IMR-90 (cell line): ENCODE measurements around the gene CACNA2D3. TPM values are rescaled to one million over a fixed set of nuclear protein-coding genes. Genes with fewer than 3 reads are reported as not detected.

Experiments used
- ATAC-seq: fragments of 200-7000 bp; cut with Tn5 transposase; 2 replicates; pipeline ENCODE4 v1.9.1; 2020; ENCODE audit warnings: low read depth, mild to moderate bottlenecking, moderate library complexity
- BruUV-seq: library from RNA; stranded (reverse); fragments of 400-500 nt; replicated peaks from 2 replicates; lab custom pipeline; 2021; lab: Mats Ljungman, UMichigan
- CTCF ChIA-PET: fragments of 300-600 bp; formaldehyde crosslinking; extraction: SDS; loops from one replicate; lab custom pipeline; 2021; ENCODE audit warnings: antibody characterized with exemption; lab: Yijun Ruan, JAX
- POLR2A ChIA-PET: fragments of 300-600 bp; sonication (Branson Sonifier 250); formaldehyde crosslinking; loops from one replicate; lab custom pipeline; 2022; ENCODE audit warnings: antibody characterized with exemption; ENCODE audit not compliant: unreplicated experiment; lab: Charles Lee
- DNase-seq: peaks from one replicate; pipeline ENCODE4 v3.0.0; 2013
- H2AFZ ChIP-seq: replicated peaks from 2 replicates; pipeline ENCODE3; 2013; ENCODE audit warnings: low read length, mild to moderate bottlenecking; ENCODE audit not compliant: poor library complexity
- H2AK5ac ChIP-seq: 2 replicates; pipeline ENCODE4 v1.6.1; 2013; ENCODE audit warnings: low read depth, low read length, inconsistent platforms
- H2AK9ac ChIP-seq: replicated peaks from 2 replicates; pipeline ENCODE3; 2013; ENCODE audit warnings: mild to moderate bottlenecking, low read depth, low read length, moderate library complexity; ENCODE audit not compliant: poor library complexity
- H2BK120ac ChIP-seq: 2 replicates; pipeline ENCODE4 v1.6.1; 2013; ENCODE audit warnings: low read depth, low read length, inconsistent platforms
- H2BK15ac ChIP-seq: 3 replicates; pipeline ENCODE4 v1.6.1; 2013; ENCODE audit warnings: low read depth, low read length, inconsistent platforms
- H2BK20ac ChIP-seq: 2 replicates; pipeline ENCODE4 v1.6.1; 2013; ENCODE audit warnings: low read depth, mild to moderate bottlenecking, inconsistent platforms, low read length, moderate library complexity
- H2BK5ac ChIP-seq: 2 replicates; pipeline ENCODE4 v1.6.1; 2013; ENCODE audit warnings: mild to moderate bottlenecking, low read depth, low read length, inconsistent platforms; ENCODE audit not compliant: poor library complexity, severe bottlenecking
- H3K14ac ChIP-seq: replicated peaks from 2 replicates; pipeline ENCODE4 v1.6.1; 2013; ENCODE audit warnings: low read depth, low read length, inconsistent platforms
- H3K18ac ChIP-seq: 2 replicates; pipeline ENCODE4 v1.6.1; 2013; ENCODE audit warnings: low read depth, low read length, control low read depth
- H3K23ac ChIP-seq: 2 replicates; pipeline ENCODE4 v1.6.1; 2013; ENCODE audit warnings: low read depth, low read length, inconsistent platforms
- H3K27ac ChIP-seq: 2 replicates; pipeline ENCODE4 v1.5.1; 2013; ENCODE audit warnings: mild to moderate bottlenecking, control low read depth, low read length; ENCODE audit not compliant: insufficient read depth
- H3K27me3 ChIP-seq: 2 replicates; pipeline ENCODE4 v1.6.1; 2013; ENCODE audit warnings: low read length; ENCODE audit not compliant: control insufficient read depth, insufficient read depth
- H3K36me3 ChIP-seq: 2 replicates; pipeline ENCODE4 v1.6.1; 2013; ENCODE audit warnings: low read length, mixed read lengths; ENCODE audit not compliant: control insufficient read depth, insufficient read depth
- H3K4ac ChIP-seq: 2 replicates; pipeline ENCODE4 v1.6.1; 2013; ENCODE audit warnings: low read depth, low read length, inconsistent platforms
- H3K4me1 ChIP-seq: 2 replicates; pipeline ENCODE4 v1.6.1; 2013; ENCODE audit warnings: low read length, mixed read lengths; ENCODE audit not compliant: control insufficient read depth, insufficient read depth
- H3K4me2 ChIP-seq: 2 replicates; pipeline ENCODE4 v1.6.1; 2013; ENCODE audit warnings: low read depth, mild to moderate bottlenecking, control low read depth, low read length, moderate library complexity
- H3K4me3 ChIP-seq: 2 replicates; pipeline ENCODE4 v1.5.1; 2013; ENCODE audit warnings: low read depth, mild to moderate bottlenecking, control low read depth, low read length, moderate library complexity; ENCODE audit not compliant: insufficient read depth
- H3K56ac ChIP-seq: 2 replicates; pipeline ENCODE4 v1.6.1; 2013; ENCODE audit warnings: low read length, inconsistent platforms; ENCODE audit not compliant: insufficient read depth; ENCODE audit errors: extremely low read depth
- H3K79me1 ChIP-seq, 2 experiments: 2 replicates each; pipeline ENCODE4 v1.6.1; 2013; ENCODE audit warnings: low read length in 2 of 2, inconsistent platforms in 1 of 2, low read depth in 1 of 2
- H3K9ac ChIP-seq: 2 replicates; pipeline ENCODE4 v1.6.1; 2013; ENCODE audit warnings: low read depth, low read length, control low read depth
- H3K9me1 ChIP-seq: 2 replicates; pipeline ENCODE4 v1.6.1; 2013; ENCODE audit warnings: low read length, inconsistent platforms; ENCODE audit not compliant: insufficient read depth
- H3K9me3 ChIP-seq: 2 replicates; pipeline ENCODE4 v1.6.1; 2013; ENCODE audit warnings: low read length; ENCODE audit not compliant: control insufficient read depth, insufficient read depth
- H4K20me1 ChIP-seq: 2 replicates; pipeline ENCODE4 v1.6.1; 2013; ENCODE audit warnings: low read length, inconsistent platforms; ENCODE audit not compliant: insufficient read depth
- H4K5ac ChIP-seq: 2 replicates; pipeline ENCODE4 v1.6.1; 2013; ENCODE audit warnings: mild to moderate bottlenecking, low read depth, low read length, control low read depth
- H4K8ac ChIP-seq, 2 experiments: 2 replicates each; pipeline ENCODE4 v1.6.1; 2013; ENCODE audit warnings: low read depth in 2 of 2, low read length in 2 of 2, control low read depth in 1 of 2, inconsistent platforms in 1 of 2
- H4K91ac ChIP-seq: 2 replicates; pipeline ENCODE4 v1.6.1; 2013; ENCODE audit warnings: low read depth, low read length, inconsistent platforms; ENCODE audit not compliant: insufficient read depth
- BHLHE40 ChIP-seq: fragments of 150-350 bp; IDR thresholded peaks from 2 replicates; pipeline ENCODE4 v1.6.1; 2016; ENCODE audit warnings: mild to moderate bottlenecking, low read depth, low read length
- CEBPB ChIP-seq: IDR thresholded peaks from 2 replicates; pipeline ENCODE4 v1.6.1; 2012; ENCODE audit warnings: low read depth, low read length, improper control_type of control experiment
- ELK1 ChIP-seq: fragments of 150-350 bp; IDR thresholded peaks from 2 replicates; pipeline ENCODE4 v1.6.1; 2016; ENCODE audit warnings: low read depth, mild to moderate bottlenecking, low read length, moderate library complexity, borderline replicate concordance
- FOS ChIP-seq: fragments of 150-350 bp; IDR thresholded peaks from 2 replicates; pipeline ENCODE4 v1.6.1; 2016; ENCODE audit warnings: low read depth, low read length
- MAFK ChIP-seq: IDR thresholded peaks from 2 replicates; pipeline ENCODE4 v1.6.1; 2012; ENCODE audit warnings: low read depth, low read length, improper control_type of control experiment
- MAZ ChIP-seq: IDR thresholded peaks from 2 replicates; pipeline ENCODE4 v1.6.1; 2012; ENCODE audit warnings: low read depth, mild to moderate bottlenecking, low read length, improper control_type of control experiment, moderate library complexity, borderline replicate concordance
- MXI1 ChIP-seq: IDR thresholded peaks from 2 replicates; pipeline ENCODE4 v1.6.1; 2012; ENCODE audit warnings: low read depth, mild to moderate bottlenecking, low read length, moderate library complexity, borderline replicate concordance
- NFE2L2 ChIP-seq: fragments of 150-350 bp; IDR thresholded peaks from 2 replicates; pipeline ENCODE4 v1.6.1; 2016; ENCODE audit warnings: low read depth, mild to moderate bottlenecking, low read length
- POLR2A ChIP-seq: IDR thresholded peaks from 2 replicates; pipeline ENCODE4 v1.6.1; 2012; ENCODE audit warnings: mild to moderate bottlenecking, low read depth, low read length
- RAD21 ChIP-seq: IDR thresholded peaks from 2 replicates; pipeline ENCODE4 v1.6.1; 2012; ENCODE audit warnings: low read length, improper control_type of control experiment
- RCOR1 ChIP-seq: IDR thresholded peaks from 2 replicates; pipeline ENCODE4 v1.6.1; 2012; ENCODE audit warnings: mild to moderate bottlenecking, low read length, improper control_type of control experiment; ENCODE audit not compliant: insufficient replicate concordance
- RFX5 ChIP-seq: IDR thresholded peaks from 2 replicates; pipeline ENCODE4 v1.8.0; 2012; ENCODE audit warnings: low read depth, mild to moderate bottlenecking, low read length, moderate library complexity
- SMC3 ChIP-seq: fragments of 150-350 bp; IDR thresholded peaks from 2 replicates; pipeline ENCODE4 v1.6.1; 2016; ENCODE audit warnings: low read depth, mild to moderate bottlenecking, antibody characterized with exemption, low read length, moderate library complexity
- USF2 ChIP-seq: fragments of 150-350 bp; IDR thresholded peaks from 2 replicates; pipeline ENCODE4 v1.6.1; 2017; ENCODE audit warnings: mild to moderate bottlenecking, antibody characterized with exemption, low read length, low read depth
- WGBS, 2 experiments: methylation state at CpG; one replicate each; pipeline versions ENCODE4 v1.1.5 to v1.1.7; 2013; ENCODE audit warnings: missing lambda C conversion rate in 2 of 2; ENCODE audit not compliant: insufficient read length in 1 of 2; ENCODE audit errors: extremely low coverage in 2 of 2; 5-methylcytosine and 5-hydroxymethylcytosine counted together
- dilution Hi-C: fragments of 300-500 bp; cut with HindIII; formaldehyde crosslinking; loops from one replicate; pipeline ENCODE4 v1.14.3; 2018; ENCODE audit warnings: low sequenced_read_pairs; ENCODE audit not compliant: unreplicated experiment
- in situ Hi-C: fragments of 300-500 bp; cut with MboI; formaldehyde crosslinking; loops from 3 replicates; pipeline ENCODE4 v1.14.3; 2019; ENCODE audit warnings: low sequenced_read_pairs, inconsistent platforms, mixed read lengths
- intact Hi-C: fragments of 100-400 bp; cut with micrococcal nuclease; formaldehyde crosslinking; loops from 2 replicates; pipeline ENCODE4 v1.10.0; 2022
- polyA plus RNA-seq, 3 experiments: library from polyadenylated mRNA; depleted of rRNA; stranded (reverse); fragments of >200 nt; gene quantifications; 2 replicates each; pipeline ENCODE4 v1.2.3, GENCODE V29; 2012; ENCODE audit warnings: low replicate concordance in 1 of 3
- total RNA-seq: library from RNA; depleted of rRNA; stranded (reverse); fragments of >200 nt; gene quantifications from 2 replicates; pipeline ENCODE4 v1.2.3, GENCODE V29; 2012

Gene CACNA2D3
- total and polyA plus RNA-seq, 2 of the 4 experiments (the other 2 are of a cell fraction), result 0.36 to 0.41 TPM

- ChIA-PET POLR2A (no interaction called here), CTCF (no interaction called here)
- Histone ChIP-seq H2AK5ac (no peak overlapping the region), H3K79me1 (no peaks in the 10 kb centered on the region), H3K4me1 (no peaks in the 10 kb centered on the region), H3K23ac (no peak overlapping the region), H4K8ac (no peak overlapping the region), H3K4me3 (no peak overlapping the region), H3K9ac (no peak overlapping the region), H3K4ac (no peak overlapping the region), H2BK5ac (no peak overlapping the region), H4K91ac (no peak overlapping the region), H3K27me3 (no peaks in the 10 kb centered on the region), H3K9me3 (peaks cover 8% of the 10 kb centered on the region), H3K36me3 (no peaks in the 10 kb centered on the region), H2BK20ac (no peak overlapping the region), H2BK120ac (no peak overlapping the region), H3K27ac (no peak overlapping the region), H2AK9ac (no peak overlapping the region), H4K5ac (no peak overlapping the region), H3K9me1 (no peaks in the 10 kb centered on the region), H2BK15ac (no peak overlapping the region), H3K18ac (no peak overlapping the region), H2AFZ (no peak overlapping the region), H4K20me1 (no peaks in the 10 kb centered on the region), H3K56ac (no peak overlapping the region), H3K4me2 (no peak overlapping the region), H3K14ac (no peak overlapping the region)
- intact Hi-C loops, result no loop called here
- WGBS, 2 experiments, result 30% methylated on average over 2 of the region's 8 CpGs; no CpG with 5 or more reads in 1 of the 2 experiments
- dilution Hi-C loops, result no loop called here
- in situ Hi-C loops, result no loop called here
- DNase-seq (no peak), ATAC-seq (no peak)
- TF ChIP-seq RCOR1 (no peak), MAFK (no peak), MAZ (no peak), NFE2L2 (no peak), MXI1 (no peak), SMC3 (no peak), BHLHE40 (no peak), ELK1 (no peak), CEBPB (no peak), RAD21 (no peak), RFX5 (no peak), POLR2A (no peak), FOS (no peak), USF2 (no peak)
- no TSS peak for BruUV-seq
These were observed 395.1 kb downstream of the CACNA2D3 start for GRCh38 chr3:54517424-54517823.
